Sigmoid colon (tissue), 3 donors: ENCODE measurements around the gene GATD1.

ENCODE experiments used
- CTCF ChIP-seq, 4 experiments: fragments of 450-650 bp in 3 of 4; fragments of 200-600 bp in 1 of 4; IDR thresholded peaks; one replicate each; pipeline ENCODE4 v1.5.1; 2016 to 2019; ENCODE audit warnings: antibody characterized with exemption in 4 of 4, mild to moderate bottlenecking in 3 of 4, moderate library complexity in 2 of 4
- POLR2A ChIP-seq, 2 donors: fragments of 450-650 bp; IDR thresholded peaks; one replicate each; pipeline ENCODE4 v1.6.1; 2016; ENCODE audit warnings: antibody characterized with exemption in 2 of 2, mild to moderate bottlenecking in 2 of 2, moderate library complexity in 2 of 2

GRCh38 chr11:824942-825341 is 47.7 kb upstream of the GATD1 start:
- TF ChIP-seq CTCF (IDR thresholded peaks at IDR 0.05), result no peak
- no peak for TF ChIP-seq POLR2A (IDR thresholded peaks at IDR 0.05)
